HG03097 (cell line): ENCODE data around the gene MYO1D.

ENCODE experiments used
- ATAC-seq: cut with Tn5 transposase; IDR thresholded peaks from one replicate; pipeline ENCODE4 v1.9.1; 2021; ENCODE audit not compliant: unreplicated experiment, low FRiP score

Gene MYO1D

DNA sequence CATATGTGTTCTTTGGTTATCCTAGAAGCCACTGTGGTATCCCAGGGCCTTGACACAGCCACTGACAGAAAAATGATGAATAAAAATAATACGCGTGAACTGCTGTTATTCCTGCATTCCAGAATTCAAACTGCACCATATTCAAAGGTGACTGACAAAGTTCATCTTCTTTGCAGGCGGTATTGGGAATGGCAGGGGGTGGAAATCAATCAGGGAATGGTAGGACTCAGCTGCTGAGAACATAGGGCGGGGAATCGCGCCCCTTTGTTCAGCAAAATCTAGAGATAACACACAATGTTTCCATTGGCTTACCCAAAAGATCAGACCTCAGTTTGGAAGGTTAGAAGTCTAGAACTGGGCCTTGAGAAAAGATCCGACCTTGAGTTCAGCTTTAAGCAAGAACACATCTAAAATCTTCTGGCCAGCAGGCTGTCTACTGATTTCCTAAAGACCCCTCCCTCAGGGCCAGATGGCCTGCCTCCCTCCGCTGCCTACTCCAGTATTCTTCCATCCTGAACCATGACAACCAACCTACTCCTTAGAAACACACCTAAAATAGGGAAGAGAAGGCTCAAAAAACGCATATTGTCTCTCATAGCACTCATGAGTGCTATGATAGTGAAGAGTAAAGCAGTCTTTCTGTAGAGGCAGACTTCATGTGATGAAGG, 356.1 kb downstream of the MYO1D start:
- no peak for ATAC-seq

DNA sequence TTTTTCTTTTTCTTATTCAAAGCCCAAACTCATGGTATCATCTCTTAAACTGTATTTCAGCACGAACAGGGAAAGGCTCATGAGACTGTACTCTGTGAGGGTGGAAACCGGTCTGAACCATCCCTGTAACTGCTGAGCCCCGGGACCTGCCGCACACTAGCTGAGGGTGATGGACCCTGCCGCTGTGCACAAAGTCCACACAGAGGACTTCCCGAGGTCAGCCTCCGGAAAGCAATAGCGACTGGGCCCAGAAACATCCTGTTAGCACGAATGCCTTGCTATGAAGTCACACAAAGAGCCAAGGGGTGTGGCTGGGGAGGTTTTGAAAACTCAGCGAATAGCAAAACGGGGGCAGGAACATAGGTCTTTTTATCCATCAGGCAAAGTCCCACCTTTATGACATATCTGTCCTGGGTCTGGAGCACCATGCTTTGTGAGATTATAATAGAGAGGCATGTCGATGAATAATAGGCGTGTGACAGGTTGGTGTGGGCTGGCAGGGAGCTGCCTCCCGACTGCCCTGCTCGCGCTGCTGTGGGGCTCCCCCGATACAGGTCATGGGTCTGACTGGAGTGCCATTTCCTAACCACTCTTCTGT, 356.7 kb downstream of the MYO1D start:
- ATAC-seq = no peak

DNA sequence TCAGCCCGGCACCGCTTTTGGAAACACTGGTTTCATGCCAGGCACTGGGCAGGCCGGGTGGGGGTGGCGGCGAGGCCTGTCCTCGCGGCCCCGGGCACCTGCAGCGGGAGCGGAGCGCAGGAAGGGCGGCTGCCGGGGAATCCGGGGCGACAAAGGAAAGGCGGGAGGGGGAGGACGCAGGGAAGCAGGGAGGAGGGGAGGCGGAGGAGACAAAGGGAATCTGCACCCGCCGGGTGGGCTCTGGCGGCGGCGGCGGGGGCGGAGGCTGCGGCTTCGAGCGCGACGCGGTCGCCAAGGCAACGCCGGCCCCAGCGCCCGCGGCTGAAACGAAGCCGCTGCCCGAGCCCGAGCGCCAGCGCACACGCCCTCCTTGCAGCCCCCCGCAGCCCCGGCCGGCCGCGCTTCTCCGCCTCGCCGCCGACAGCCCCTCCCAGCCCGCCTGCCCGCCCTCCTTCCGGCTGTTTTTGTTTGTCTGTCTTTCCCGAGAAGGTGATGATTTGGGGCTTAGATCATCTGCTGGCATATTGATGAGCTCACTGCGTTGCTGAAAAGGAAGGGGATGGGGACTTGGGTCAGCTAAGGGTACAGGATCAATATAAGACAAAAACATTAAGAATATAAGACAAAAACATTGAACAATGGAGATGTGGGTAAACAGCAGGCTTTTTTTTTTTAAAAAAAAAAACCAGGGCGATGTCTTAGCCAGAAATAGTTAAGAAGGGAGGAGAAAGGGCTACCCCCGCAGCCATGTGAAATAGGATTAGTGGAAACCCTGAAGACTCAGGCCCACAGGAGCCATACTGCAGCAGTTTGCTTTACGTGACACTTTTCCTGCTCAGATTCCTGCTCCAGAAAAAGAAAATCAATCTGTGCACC, 357.5 kb downstream of the MYO1D start:
- ATAC-seq = no peak

DNA sequence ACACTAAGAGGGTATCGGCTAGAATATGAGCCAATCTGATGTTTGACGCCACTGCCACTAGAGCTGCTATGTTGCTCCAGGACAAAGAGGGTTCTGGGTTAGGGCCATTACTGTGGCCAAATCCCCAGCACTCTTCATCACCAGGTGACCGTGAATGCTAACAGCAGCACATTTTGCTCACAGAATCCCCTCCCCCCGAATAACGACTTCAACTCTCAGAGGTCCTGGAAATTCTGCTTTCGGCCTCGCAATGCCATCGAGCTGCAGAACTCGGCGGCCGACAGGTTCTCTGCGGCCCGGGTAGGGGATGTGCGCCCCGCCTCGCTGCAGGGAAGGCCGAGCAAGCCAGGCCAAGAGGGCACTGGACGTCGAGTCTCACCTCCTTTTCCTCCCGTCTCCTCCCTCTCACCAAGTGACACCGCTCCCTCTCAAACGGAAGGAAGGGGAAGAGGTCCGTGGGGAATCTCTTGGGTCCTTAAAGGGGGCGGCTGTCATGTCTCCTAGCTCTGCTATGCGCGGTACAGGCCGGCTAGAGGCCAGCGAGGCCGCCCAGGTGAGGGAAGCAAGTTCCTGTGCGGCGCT, 358.2 kb downstream of the MYO1D start:
- ATAC-seq = no peak

GRCh38 chr17:32517982-32518381, 358.9 kb downstream of the MYO1D start:
- no peak for ATAC-seq

DNA sequence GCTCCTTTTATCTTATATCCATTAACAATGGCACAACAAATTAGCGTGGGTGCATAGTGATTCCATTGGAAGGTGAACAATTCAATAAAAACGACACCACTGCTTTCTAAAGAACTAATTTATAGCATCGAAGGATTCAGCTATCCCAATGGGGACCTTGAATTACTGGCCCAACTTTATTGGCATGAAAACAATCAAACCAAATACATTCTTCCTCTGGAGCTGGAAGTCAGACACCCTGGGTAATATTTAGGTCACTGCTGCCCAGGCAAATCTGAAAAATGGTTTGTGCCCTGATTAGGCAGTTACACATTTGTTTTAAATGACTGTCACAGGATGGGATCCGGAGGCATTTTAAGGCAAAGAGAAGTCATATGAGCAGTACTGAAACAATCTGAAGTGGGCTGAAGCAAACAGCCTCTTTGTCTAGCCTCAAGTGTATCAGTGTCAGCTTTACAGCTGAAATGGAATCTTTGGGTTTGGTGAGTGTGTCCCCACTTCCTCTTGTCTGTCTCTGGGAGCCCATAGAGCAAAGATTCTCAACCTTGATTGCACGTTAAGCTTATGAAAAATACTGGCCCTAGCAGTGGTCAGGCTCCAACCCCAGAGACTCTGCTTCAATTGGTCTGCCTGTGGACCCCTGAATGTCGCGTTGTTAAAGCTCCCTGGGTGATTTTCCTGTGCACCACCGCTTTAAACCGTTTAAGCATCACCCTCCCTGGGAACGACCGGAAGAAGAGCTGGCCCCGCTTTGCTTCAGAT, 359.8 kb downstream of the MYO1D start:
- ATAC-seq = no peak

GRCh38 chr17:32516450-32516849, 360.5 kb downstream of the MYO1D start:
- ATAC-seq = no peak

DNA sequence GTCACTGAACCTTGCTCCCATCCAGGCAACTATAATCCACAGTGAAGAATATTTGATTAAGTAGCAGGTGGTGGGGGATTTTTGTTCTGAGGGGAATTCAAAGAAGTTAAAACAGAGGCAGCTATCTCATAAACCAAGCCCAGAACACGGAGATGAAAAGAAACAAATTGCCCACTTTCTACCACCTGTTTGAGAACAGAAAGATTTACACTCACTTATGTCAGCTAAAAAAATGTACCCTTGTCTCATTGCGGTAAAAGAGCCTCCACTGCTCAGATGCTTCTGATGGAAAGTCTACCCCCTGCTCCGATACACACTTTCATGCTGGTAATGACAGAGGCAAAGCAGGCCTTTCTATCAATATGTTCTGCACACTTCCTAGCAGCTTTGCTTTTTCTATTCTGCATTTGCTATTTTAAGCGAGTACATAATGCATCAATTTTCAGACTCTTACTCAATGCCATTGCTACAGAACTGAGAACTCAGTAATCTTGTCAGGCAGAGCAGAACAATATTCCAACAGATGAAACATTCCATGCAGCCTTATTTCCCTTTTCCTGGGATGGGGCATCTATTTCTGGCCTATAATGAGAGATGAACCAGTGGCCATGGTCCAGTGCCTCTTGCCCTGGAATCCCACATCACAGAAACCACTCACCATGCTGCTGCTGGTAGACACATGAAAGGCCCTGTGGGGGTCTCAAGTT, 361.1 kb downstream of the MYO1D start:
- ATAC-seq = peak; percentile 24

DNA sequence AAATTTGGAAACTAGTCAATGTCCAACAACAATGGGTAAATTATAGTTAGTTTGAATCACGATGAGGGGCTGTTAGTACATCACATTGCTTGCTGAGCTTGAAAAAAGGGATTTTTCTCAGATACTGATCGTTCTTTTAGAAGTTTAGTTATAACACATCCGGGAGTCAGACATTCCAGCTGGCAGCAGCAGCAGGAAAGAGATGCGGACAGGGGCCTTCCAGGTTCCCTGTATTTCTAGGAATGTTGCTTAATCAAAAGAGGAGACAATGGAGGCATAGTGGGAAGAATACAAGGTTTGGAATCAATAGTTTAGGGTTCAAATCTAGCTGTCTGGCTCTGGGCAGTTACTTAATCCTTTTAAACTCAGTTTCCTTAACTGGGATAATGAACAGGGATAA, 362.3 kb downstream of the MYO1D start:
- ATAC-seq = no peak

DNA sequence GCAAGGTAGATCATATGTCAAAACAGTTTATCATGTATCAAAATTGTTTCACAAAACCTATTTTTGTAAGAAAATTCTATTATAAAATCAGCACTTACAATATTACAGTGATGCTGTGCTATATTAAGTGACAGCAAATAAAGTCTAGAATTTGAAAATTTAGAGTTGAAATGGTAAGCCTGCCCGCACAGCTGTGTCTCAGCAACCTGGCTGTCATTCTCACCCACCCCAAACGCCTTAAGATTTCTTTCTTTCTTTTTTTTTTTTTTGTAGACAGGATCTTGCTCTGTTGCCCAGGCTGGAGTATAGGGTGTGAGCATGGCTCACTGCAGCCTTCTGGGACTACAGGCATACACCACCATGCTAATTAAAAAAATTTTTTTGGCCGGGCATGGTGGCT, 363.3 kb downstream of the MYO1D start:
- no peak for ATAC-seq

GRCh38 chr17:32512328-32512727, 364.6 kb downstream of the MYO1D start:
- no peak for ATAC-seq

- no peak for ATAC-seq
These were observed 366.5 kb downstream of the MYO1D start for GRCh38 chr17:32510466-32510865.

DNA sequence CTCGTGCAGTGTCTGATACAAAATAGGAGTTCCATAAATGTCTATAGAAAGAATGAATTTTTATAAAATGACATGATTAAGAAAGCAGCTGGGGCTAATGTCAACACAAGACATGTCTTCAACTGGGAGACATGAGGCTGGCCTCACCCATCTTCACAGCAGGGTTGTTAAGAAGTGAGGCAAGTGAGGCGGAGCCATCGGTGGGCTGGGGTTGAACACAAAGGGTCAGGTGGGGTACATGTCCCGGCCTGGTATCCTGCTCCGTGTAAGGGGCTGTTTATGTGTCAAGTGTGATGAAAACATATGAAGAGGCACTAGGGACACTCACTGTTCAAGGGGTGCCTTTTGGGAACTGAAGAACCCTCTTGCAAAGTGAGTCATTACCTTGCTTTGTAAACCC, 368.0 kb downstream of the MYO1D start:
- no peak for ATAC-seq

DNA sequence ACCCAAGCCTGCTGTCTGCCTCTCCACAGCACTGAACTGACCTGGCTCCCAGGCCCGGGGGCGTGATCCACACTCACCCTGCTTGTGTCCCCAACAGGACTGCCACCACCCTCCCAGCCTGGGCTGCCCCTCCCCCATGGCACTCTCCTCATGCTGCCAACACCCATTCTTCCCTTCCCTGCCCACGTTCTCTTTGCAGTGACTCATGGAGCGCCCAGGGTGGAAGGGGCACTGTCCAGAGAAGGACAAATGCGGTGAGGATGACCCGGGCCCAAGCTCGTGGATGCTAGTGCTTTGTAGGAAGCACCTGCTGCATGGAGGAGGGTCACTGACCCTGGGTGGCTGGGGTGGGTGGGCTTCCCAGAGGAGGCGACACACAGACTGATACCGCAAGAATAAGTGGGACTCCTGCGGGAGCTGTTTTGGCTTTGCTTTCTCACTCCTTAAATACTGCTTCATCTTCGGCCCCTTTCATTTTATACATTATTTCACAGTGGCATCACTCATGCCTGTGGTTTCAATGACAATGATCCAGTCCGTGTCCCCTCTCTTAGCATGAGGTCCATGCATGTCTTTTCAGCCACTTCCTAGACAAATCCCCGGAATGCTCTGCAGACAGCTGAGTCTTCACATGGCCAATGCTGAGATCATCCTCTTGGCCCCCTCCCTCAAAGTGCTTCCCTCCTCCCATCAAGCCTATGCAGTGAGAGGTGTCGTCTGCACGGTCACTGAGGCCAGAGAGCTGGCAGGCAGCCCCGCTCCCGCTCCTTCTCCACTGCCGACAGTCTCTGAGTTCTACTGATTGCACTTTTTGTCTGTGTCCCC, 372.5 kb downstream of the MYO1D start:
- ATAC-seq = no peak

DNA sequence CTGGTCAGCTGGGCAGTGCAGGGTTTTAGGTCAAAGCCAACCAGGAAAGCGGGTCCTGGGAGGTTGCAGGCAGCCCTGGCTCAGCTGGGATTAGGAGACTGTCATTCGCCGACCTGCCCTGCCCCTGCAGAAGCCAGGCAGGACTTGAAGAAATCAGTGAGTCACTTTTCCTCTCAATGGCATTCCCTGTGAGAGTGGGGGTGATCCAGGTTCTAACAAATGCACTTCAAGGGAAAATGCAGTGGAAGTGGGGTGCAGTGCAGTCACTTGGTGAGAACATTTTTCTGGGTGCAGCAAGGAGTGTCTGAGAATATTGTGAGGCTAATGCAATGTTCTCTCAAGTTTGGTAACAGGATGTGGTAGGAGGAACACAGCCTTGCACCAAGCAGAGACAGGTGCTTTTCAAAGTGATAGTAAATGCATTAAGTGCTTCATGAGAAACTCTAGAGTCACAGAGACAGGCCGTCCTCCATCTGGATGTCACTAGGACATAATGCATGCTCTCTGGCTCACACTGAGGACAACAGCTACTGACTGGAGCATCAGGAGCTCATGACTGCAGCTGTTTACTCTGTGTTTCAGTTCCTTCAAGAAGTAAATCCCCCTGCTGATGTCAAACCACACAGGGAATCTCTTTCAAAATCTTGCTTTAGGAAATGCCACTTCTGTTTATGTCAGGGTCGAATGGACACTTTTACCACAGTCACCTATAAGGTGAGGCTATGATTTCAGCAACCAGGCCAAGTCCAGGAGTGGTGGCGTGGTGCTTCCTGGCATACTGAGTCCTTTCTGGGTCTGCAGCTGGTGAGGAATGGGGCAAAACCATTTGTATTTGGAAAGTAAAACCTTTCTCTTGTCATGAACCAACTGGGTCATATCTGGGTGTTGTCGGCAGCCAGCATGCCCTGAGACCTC, 373.4 kb downstream of the MYO1D start:
- peak; percentile 86 for ATAC-seq

DNA sequence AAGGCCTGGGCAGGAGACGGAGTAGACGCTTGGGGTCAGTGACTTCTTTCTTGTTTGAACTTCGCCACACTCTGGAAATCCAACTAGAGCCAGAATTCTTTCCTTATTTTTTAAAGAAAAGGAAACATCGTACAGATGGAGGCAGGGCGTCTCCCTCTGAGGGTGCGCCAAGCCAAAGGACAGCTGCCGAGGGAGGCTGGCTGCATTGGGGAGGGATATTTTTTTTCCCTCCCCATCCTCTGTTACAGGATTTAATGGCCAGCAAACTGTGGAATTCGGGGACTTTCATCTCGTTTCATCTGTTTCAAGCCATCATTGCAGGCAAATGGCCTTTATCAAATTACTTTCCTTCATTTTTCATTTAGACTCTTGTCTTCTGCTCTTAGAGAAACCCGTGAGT, 374.2 kb downstream of the MYO1D start:
- ATAC-seq = no peak

DNA sequence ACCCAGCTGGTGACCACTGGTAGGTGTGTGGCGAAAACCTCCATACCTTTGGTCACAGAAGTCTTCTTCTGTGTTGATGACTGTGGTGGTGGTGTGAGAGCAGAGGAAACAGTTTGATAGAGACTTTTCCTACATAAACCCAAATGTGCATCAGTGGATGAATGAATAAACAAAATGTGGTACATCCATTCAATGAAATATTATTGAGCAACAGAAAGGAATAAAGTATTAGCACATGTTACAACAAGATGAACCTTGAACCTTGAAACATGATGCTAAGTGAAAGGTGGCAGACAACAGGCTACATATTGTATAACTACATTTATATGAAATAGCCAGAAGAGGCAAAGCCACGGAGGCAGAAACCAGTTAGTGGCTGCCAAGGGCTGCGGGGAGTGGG, 374.9 kb downstream of the MYO1D start:
- ATAC-seq = no peak

- no peak for ATAC-seq
These were observed 378.5 kb downstream of the MYO1D start for GRCh38 chr17:32498391-32498790.
